Panc1 (cell line): Measurements from ENCODE around the gene HINT1. TPM values are rescaled to one million over a fixed set of nuclear protein-coding genes. Genes with fewer than 3 reads are reported as not detected.
"Not testable (repeated sequence)": the region's sequence is repeated elsewhere in the genome, so short reads cannot be mapped to it uniquely, and the experiment has no call there.

Experiments
- ATAC-seq: fragments of 200-7000 bp; cut with Tn5 transposase; 2 replicates; pipeline ENCODE4 v1.9.1; 2020; ENCODE audit warnings: mild to moderate bottlenecking, moderate library complexity
- BruUV-seq: library from RNA; stranded (reverse); fragments of 400-500 nt; replicated peaks from 2 replicates; lab custom pipeline; 2021; lab: Mats Ljungman, UMichigan
- CTCF ChIA-PET: fragments of 300-600 bp; sonication (Branson Sonifier 250); formaldehyde crosslinking; loops from one replicate; lab custom pipeline; 2022; ENCODE audit warnings: antibody characterized with exemption; lab: Charles Lee
- POLR2A ChIA-PET: fragments of 300-600 bp; sonication (Branson Sonifier 250); formaldehyde crosslinking; loops from one replicate; lab custom pipeline; 2022; ENCODE audit warnings: antibody characterized with exemption; lab: Charles Lee
- DNase-seq: peaks from one replicate; pipeline ENCODE4 v3.0.0-alpha.2; 2010; ENCODE audit warnings: low read depth, low spot score
- H3K27ac ChIP-seq: 2 replicates; pipeline ENCODE4 v1.5.1; 2011; ENCODE audit warnings: mild to moderate bottlenecking, low read length, inconsistent platforms
- H3K27me3 ChIP-seq: fragments of 200-500 bp; sonication (Bioruptor generic); 2 replicates; pipeline ENCODE4 v1.6.0; 2014; ENCODE audit warnings: low read length, inconsistent platforms; ENCODE audit not compliant: control insufficient read depth, insufficient read depth
- H3K36me3 ChIP-seq: fragments of 200-500 bp; sonication (Bioruptor generic); 2 replicates; pipeline ENCODE4 v1.5.1; 2014; ENCODE audit warnings: inconsistent platforms, mild to moderate bottlenecking, low read length, moderate library complexity; ENCODE audit not compliant: control insufficient read depth, insufficient read depth
- H3K4me1 ChIP-seq: 2 replicates; pipeline ENCODE4 v1.5.1; 2011; ENCODE audit warnings: inconsistent platforms, mild to moderate bottlenecking, low read length, moderate library complexity; ENCODE audit not compliant: control insufficient read depth, insufficient read depth
- H3K4me3 ChIP-seq, 2 experiments: 2 replicates each; pipeline ENCODE4 v1.5.1; 2011 to 2012; ENCODE audit warnings: low read depth in 2 of 2, low read length in 2 of 2, mild to moderate bottlenecking in 2 of 2, inconsistent platforms in 1 of 2, moderate library complexity in 1 of 2
- H3K9me3 ChIP-seq: fragments of 200-500 bp; sonication (Bioruptor generic); 2 replicates; pipeline ENCODE4 v1.5.1; 2014; ENCODE audit warnings: low read depth, mild to moderate bottlenecking, inconsistent platforms, low read length, moderate library complexity; ENCODE audit not compliant: control insufficient read depth, insufficient read depth
- POLR2AphosphoS5 ChIP-seq: IDR thresholded peaks from 2 replicates; pipeline ENCODE4 v1.6.1; 2012; ENCODE audit warnings: mild to moderate bottlenecking, low read depth, low read length, moderate library complexity
- SIN3A ChIP-seq: IDR thresholded peaks from 2 replicates; pipeline ENCODE4 v1.6.1; 2012; ENCODE audit warnings: low read depth, mild to moderate bottlenecking, low read length, moderate library complexity, borderline replicate concordance; ENCODE audit not compliant: insufficient read depth
- TCF7L2 ChIP-seq: IDR thresholded peaks from 2 replicates; pipeline ENCODE4 v1.6.1; 2011; ENCODE audit warnings: mild to moderate bottlenecking, low read depth, low read length, inconsistent platforms
- in situ Hi-C: cut with HindIII; loops from 2 replicates; pipeline ENCODE4 v1.10.0; 2016; ENCODE audit warnings: low sequenced_read_pairs, low pct_unique_long_range_greater_than_20kb
- intact Hi-C: fragments of 100-400 bp; cut with micrococcal nuclease; formaldehyde crosslinking; loops from one replicate; pipeline ENCODE4 v1.10.0; 2022; ENCODE audit not compliant: unreplicated experiment
- total RNA-seq: library from RNA; stranded (reverse); gene quantifications from one replicate; pipeline ENCODE4 v1.2.1, GENCODE V29; 2021; ENCODE audit not compliant: unreplicated experiment
- TF ChIP-seq, protein P1 (sequence below): fragments of 450-650 bp; IDR thresholded peaks from 2 replicates; pipeline ENCODE4 v1.5.1; 2017; ENCODE audit warnings: mild to moderate bottlenecking
- TF ChIP-seq, protein P2 (sequence below), 2 experiments: IDR thresholded peaks; 2 replicates each; pipeline ENCODE4 v1.6.1; 2011 to 2012; ENCODE audit warnings: low read depth in 2 of 2, control low read depth in 1 of 2, low read length in 1 of 2, mild to moderate bottlenecking in 1 of 2, moderate library complexity in 1 of 2; ENCODE audit not compliant: insufficient read depth in 1 of 2

HINT1 gene
- total RNA-seq, 1 experiment from 2014 or later, result 233 TPM

DNA sequence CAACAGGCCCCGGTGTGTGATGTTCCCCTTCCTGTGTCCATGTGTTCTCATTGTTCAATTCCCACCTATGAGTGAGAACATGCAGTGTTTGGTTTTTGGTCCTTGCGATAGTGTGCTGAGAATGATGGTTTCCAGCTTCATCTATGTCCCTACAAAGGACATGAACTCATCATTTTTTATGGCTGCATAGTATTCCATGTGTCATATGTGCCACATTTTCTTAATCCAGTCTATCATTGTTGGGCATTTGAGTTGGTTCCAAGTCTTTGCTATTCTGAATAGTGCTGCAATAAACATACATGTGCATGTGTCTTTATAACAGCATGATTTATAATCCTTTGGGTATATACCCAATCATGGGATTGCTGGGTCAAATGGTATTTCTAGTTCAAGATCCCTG is 32.0 kb downstream of the HINT1 start:
- H3K27me3 ChIP-seq, BruUV-seq, H3K36me3 ChIP-seq, in situ Hi-C loops, H3K27ac ChIP-seq, intact Hi-C loops, H3K9me3 ChIP-seq, CTCF ChIA-PET, DNase-seq, ATAC-seq, H3K4me1 ChIP-seq, H3K4me3 ChIP-seq, POLR2A ChIA-PET: not testable (repeated sequence)

DNA sequence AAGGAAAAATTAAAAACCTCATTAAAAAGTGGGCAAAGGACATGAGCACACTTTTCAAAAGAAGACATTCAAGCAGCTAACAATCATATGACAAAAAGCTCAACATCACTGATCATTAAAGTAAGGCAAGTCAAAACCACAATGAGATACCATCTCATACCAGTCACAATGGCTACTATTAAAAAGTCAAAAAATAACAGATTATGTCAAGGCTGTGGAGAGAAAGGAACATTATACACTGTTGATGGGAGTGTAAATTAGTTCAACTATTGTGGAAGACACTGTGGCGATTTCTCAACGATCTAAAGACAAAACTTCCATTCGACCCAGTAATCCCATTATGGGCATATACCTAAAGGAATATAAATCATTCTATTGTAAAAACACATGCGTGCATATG is 35.8 kb downstream of the HINT1 start:
- ChIA-PET POLR2A (no interaction called here), CTCF (no interaction called here)
- H3K36me3 ChIP-seq, result no peaks in the 10 kb centered on the region
- BruUV-seq, result no TSS peak
- ATAC-seq (no peak), DNase-seq (no peak)
- TF ChIP-seq TCF7L2 (no peak), POLR2AphosphoS5 (no peak), SIN3A (no peak)
- TF ChIP-seq, protein P1, sequence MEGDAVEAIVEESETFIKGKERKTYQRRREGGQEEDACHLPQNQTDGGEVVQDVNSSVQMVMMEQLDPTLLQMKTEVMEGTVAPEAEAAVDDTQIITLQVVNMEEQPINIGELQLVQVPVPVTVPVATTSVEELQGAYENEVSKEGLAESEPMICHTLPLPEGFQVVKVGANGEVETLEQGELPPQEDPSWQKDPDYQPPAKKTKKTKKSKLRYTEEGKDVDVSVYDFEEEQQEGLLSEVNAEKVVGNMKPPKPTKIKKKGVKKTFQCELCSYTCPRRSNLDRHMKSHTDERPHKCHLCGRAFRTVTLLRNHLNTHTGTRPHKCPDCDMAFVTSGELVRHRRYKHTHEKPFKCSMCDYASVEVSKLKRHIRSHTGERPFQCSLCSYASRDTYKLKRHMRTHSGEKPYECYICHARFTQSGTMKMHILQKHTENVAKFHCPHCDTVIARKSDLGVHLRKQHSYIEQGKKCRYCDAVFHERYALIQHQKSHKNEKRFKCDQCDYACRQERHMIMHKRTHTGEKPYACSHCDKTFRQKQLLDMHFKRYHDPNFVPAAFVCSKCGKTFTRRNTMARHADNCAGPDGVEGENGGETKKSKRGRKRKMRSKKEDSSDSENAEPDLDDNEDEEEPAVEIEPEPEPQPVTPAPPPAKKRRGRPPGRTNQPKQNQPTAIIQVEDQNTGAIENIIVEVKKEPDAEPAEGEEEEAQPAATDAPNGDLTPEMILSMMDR, result no peak
- TF ChIP-seq, protein P2, sequence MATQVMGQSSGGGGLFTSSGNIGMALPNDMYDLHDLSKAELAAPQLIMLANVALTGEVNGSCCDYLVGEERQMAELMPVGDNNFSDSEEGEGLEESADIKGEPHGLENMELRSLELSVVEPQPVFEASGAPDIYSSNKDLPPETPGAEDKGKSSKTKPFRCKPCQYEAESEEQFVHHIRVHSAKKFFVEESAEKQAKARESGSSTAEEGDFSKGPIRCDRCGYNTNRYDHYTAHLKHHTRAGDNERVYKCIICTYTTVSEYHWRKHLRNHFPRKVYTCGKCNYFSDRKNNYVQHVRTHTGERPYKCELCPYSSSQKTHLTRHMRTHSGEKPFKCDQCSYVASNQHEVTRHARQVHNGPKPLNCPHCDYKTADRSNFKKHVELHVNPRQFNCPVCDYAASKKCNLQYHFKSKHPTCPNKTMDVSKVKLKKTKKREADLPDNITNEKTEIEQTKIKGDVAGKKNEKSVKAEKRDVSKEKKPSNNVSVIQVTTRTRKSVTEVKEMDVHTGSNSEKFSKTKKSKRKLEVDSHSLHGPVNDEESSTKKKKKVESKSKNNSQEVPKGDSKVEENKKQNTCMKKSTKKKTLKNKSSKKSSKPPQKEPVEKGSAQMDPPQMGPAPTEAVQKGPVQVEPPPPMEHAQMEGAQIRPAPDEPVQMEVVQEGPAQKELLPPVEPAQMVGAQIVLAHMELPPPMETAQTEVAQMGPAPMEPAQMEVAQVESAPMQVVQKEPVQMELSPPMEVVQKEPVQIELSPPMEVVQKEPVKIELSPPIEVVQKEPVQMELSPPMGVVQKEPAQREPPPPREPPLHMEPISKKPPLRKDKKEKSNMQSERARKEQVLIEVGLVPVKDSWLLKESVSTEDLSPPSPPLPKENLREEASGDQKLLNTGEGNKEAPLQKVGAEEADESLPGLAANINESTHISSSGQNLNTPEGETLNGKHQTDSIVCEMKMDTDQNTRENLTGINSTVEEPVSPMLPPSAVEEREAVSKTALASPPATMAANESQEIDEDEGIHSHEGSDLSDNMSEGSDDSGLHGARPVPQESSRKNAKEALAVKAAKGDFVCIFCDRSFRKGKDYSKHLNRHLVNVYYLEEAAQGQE (IDR thresholded peaks at IDR 0.05; ENCODE audit: insufficient read depth in 1 of 2, low read depth in 2 of 2, low read length in 1 of 2), result no peak
- H3K27me3 ChIP-seq, result no peaks in the 10 kb centered on the region
- in situ Hi-C loops, result no loop called here
- no peak overlapping the region for H3K4me3 ChIP-seq
- no peak overlapping the region for H3K27ac ChIP-seq
- no peaks in the 10 kb centered on the region for H3K9me3 ChIP-seq
- no peaks in the 10 kb centered on the region for H3K4me1 ChIP-seq
- intact Hi-C loops, result no loop called here

DNA sequence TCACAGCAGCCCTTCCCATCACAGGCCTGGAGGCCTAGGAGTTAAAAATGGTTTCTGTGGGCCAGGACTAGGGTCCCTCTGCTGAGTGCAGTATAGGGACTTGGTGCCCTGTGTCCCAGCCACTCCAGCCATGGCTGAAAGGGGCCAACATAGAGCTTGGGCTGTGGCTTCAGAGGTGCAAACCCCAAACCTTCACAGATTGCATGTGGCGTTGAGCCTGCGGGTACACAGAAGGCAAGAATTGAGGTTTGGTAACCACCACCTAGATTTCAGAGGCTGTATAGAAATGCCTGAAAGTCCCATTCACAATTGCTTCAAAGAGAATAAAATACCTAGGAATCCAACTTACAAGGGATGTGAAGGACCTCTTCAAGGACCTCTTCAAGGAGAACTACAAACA is 37.8 kb downstream of the HINT1 start:
- POLR2A ChIA-PET, H3K4me3 ChIP-seq, H3K9me3 ChIP-seq, DNase-seq, ATAC-seq, H3K27me3 ChIP-seq, CTCF ChIA-PET, H3K36me3 ChIP-seq, BruUV-seq, intact Hi-C loops, H3K4me1 ChIP-seq, in situ Hi-C loops, H3K27ac ChIP-seq: not testable (repeated sequence)
